Adrenal gland (tissue), 12 donors: ENCODE measurements around the gene KCNT1. TPM values are rescaled to one million over a fixed set of nuclear protein-coding genes. Genes with fewer than 3 reads are reported as not detected.

Source experiments
- DNase-seq, 7 donors: peaks; one replicate each; pipeline ENCODE4 v3.0.0-alpha.2; 2019 to 2020
- H3K27ac ChIP-seq, 5 donors: fragments of 200-600 bp; sonication (generic) in 4 of 5; 1 replicate in 3 of 5; 2 replicates in 2 of 5; pipeline versions ENCODE4 v1.5.1 to v1.8.0; 2016 to 2020; ENCODE audit warnings: mild to moderate bottlenecking in 1 of 5
- H3K27me3 ChIP-seq: fragments of 200-600 bp; 2 replicates; pipeline ENCODE4 v1.8.0; 2021
- H3K36me3 ChIP-seq, 2 donors: fragments of 200-600 bp; replicated peaks in 1 of 2; 1 replicate in 1 of 2; 2 replicates in 1 of 2; pipeline versions ENCODE4 v1.5.1 to v1.8.0; 2018 to 2022
- H3K4me1 ChIP-seq, 2 donors: fragments of 200-600 bp; replicated peaks in 1 of 2; 1 replicate in 1 of 2; 2 replicates in 1 of 2; pipeline versions ENCODE4 v1.5.1 to v1.8.0; 2018 to 2021
- H3K4me3 ChIP-seq, 4 donors: fragments of 200-600 bp; sonication (generic) in 3 of 4; one replicate each; pipeline ENCODE4 v1.5.1; 2016 to 2018
- H3K9me3 ChIP-seq, 3 donors: fragments of 200-600 bp; sonication (generic) in 1 of 3; replicated peaks in 1 of 3; 1 replicate in 2 of 3; 2 replicates in 1 of 3; pipeline versions ENCODE4 v1.5.1 to v1.8.0; 2016 to 2021
- CTCF ChIP-seq, 6 experiments: fragments of 450-650 bp in 4 of 6; fragments of 200-600 bp in 2 of 6; sonication (generic) in 1 of 6; IDR thresholded peaks; 1 replicate in 5 of 6; 2 replicates in 1 of 6; pipeline versions ENCODE4 v1.5.1 to v1.8.0; 2016 to 2021; ENCODE audit warnings: antibody characterized with exemption in 6 of 6, mild to moderate bottlenecking in 2 of 6, moderate library complexity in 1 of 6
- POLR2A ChIP-seq, 2 donors: fragments of 450-650 bp; IDR thresholded peaks; one replicate each; pipeline ENCODE4 v1.6.1; 2017; ENCODE audit warnings: antibody characterized with exemption in 2 of 2, mild to moderate bottlenecking in 2 of 2, moderate library complexity in 1 of 2
- WGBS, 4 donors: extraction: QIAGEN DNeasy Blood & Tissue Kit in 2 of 4; methylation state at CpG; one replicate each; pipeline versions ENCODE4 v1.1.5 to v1.1.7; 2013 to 2017; 5-methylcytosine and 5-hydroxymethylcytosine counted together
- intact Hi-C, 2 donors: fragments of 100-400 bp; cut with DNase I; formaldehyde crosslinking; loops; one replicate each; pipeline versions ENCODE4 v1.14.1 to v1.15.0; 2022 to 2023
- polyA plus RNA-seq, 3 donors: library from polyadenylated mRNA; stranded (reverse); fragments of 200-250 nt in 2 of 3; fragments of 350-450 nt in 1 of 3; fragmentation: Illumina TruSeq in 1 of 3; extraction: RNeasy Lipid Tissue Mini Kit (QIAGEN cat#74804) in 1 of 3; gene quantifications; one replicate each; pipeline ENCODE4 v1.2.3, GENCODE V29; 2013 to 2014
- total RNA-seq, 9 donors: library from RNA; depleted of rRNA in 4 of 9; stranded (reverse); fragments of >200 nt in 4 of 9; fragments of 120-200 nt in 1 of 9; fragmentation: NEBNext Ultra II Directional in 1 of 9; extraction: Animal tissue kit (Norgen Biotek cat#: 25700) in 1 of 9; gene quantifications; one replicate each; pipeline versions ENCODE4 v1.1.0 to v1.2.4, GENCODE V29; 2013 to 2023
- donor health status: healthy with polysubstance abuse.
- donor health status: Bipolar disorder and iron deficiency.
- donor health status: DM: yes; HTN: yes; CAD: no.
- donor health status: DM: no; HTN: no; CAD: no.
- donor health status: DM: no; HTN: no; CAD: no.
- donor health status: DM: yes; HTN: yes; CAD: no.

The KCNT1 gene
- total and polyA plus RNA-seq, 12 donors = 0.05 to 2.4 (median 0.24) TPM; not detected in 6

GRCh38 chr9:135792268-135793128 is 90.5 kb downstream of the KCNT1 start:
- WGBS, 4 donors = 80 to 85% (median 82%) methylated on average over 16 to 31 of the region's 31 CpGs
- H3K27me3 ChIP-seq = peaks cover 3% of the 10 kb centered on the region
- no peaks in the 10 kb centered on the region for H3K9me3 ChIP-seq
- no peak overlapping the region for H3K27ac ChIP-seq
- H3K4me1 ChIP-seq = no peaks in the 10 kb centered on the region
- H3K4me3 ChIP-seq = no peak overlapping the region
- no peaks in the 10 kb centered on the region for H3K36me3 ChIP-seq
- TF ChIP-seq CTCF (IDR thresholded peaks at IDR 0.05) (no peak), POLR2A (IDR thresholded peaks at IDR 0.05) (no peak)
- intact Hi-C loops = loop anchor here in 1 of 2 donors (10.0 kb wide), 1 partner anchor 332 kb away; no protein-coding TSS in a partner anchor
- no peak for DNase-seq

- Histone ChIP-seq H3K4me3 (no peak overlapping the region), H3K27me3 (peaks cover 3% of the 10 kb centered on the region), H3K9me3 (no peaks in the 10 kb centered on the region), H3K36me3 (no peaks in the 10 kb centered on the region), H3K27ac (no peak overlapping the region), H3K4me1 (no peaks in the 10 kb centered on the region)
- DNase-seq = no peak
- intact Hi-C loops = loop anchor here in 1 of 2 donors (10.0 kb wide), 1 partner anchor 331 kb away; no protein-coding TSS in a partner anchor
- no peak for TF ChIP-seq POLR2A (IDR thresholded peaks at IDR 0.05)
- 83 to 89% (median 84%) methylated on average over 4 to 16 of the region's 16 CpGs for WGBS, 4 donors
Measured at GRCh38 chr9:135793221-135794056, 91.5 kb downstream of the KCNT1 start.

GRCh38 chr9:135794057-135794335 is 92.0 kb downstream of the KCNT1 start:
- Histone ChIP-seq H3K9me3 (no peaks in the 10 kb centered on the region), H3K36me3 (no peaks in the 10 kb centered on the region)
- TF ChIP-seq CTCF (IDR thresholded peaks at IDR 0.05) (no peak), POLR2A (IDR thresholded peaks at IDR 0.05) (no peak)

GRCh38 chr9:135794361-135794885 is 92.4 kb downstream of the KCNT1 start:
- H3K4me3 ChIP-seq = no peak overlapping the region
- no peaks in the 10 kb centered on the region for H3K4me1 ChIP-seq
- no peak overlapping the region for H3K27ac ChIP-seq
- 77 to 89% (median 83%) methylated on average over 6 to 15 of the region's 15 CpGs for WGBS, 4 donors
- H3K27me3 ChIP-seq = peaks cover 3% of the 10 kb centered on the region
- no peaks in the 10 kb centered on the region for H3K9me3 ChIP-seq
- DNase-seq = no peak
- intact Hi-C loops = loop anchor here in 1 of 2 donors (10.0 kb wide), 1 partner anchor 330 kb away; no protein-coding TSS in a partner anchor
- H3K36me3 ChIP-seq = no peaks in the 10 kb centered on the region
- no peak for TF ChIP-seq POLR2A (IDR thresholded peaks at IDR 0.05)
- no peak for TF ChIP-seq CTCF (IDR thresholded peaks at IDR 0.05)

More at GRCh38 chr9:135794057-135794335, 92.0 kb downstream of the KCNT1 start:
- intact Hi-C loops = loop anchor here in 1 of 2 donors (10.0 kb wide), 1 partner anchor 331 kb away; no protein-coding TSS in a partner anchor
- WGBS, 4 donors = 70 to 81% (median 72%) methylated on average over 6 to 7 of the region's 7 CpGs; no CpG with 5 or more reads in 1 of the 4 donors
- Histone ChIP-seq H3K27me3 (peaks cover 3% of the 10 kb centered on the region), H3K4me3 (no peak overlapping the region), H3K27ac (no peak overlapping the region), H3K4me1 (no peaks in the 10 kb centered on the region)
- DNase-seq = no peak
